Thyroid gland (tissue), 4 donors: ENCODE measurements around the gene NFU1. TPM values are rescaled to one million over a fixed set of nuclear protein-coding genes. Genes with fewer than 3 reads are reported as not detected.

Experiments
- DNase-seq, 2 donors: peaks; one replicate each; pipeline ENCODE4 v3.0.0-alpha.2; 2019
- H3K27ac ChIP-seq, 3 donors: fragments of 200-600 bp; sonication (generic); 1 replicate in 2 of 3; 2 replicates in 1 of 3; pipeline ENCODE4 v1.5.1; 2016 to 2019; ENCODE audit warnings: mild to moderate bottlenecking in 1 of 3, moderate library complexity in 1 of 3
- H3K27me3 ChIP-seq: fragments of 200-600 bp; sonication (generic); one replicate; pipeline ENCODE4 v1.5.1; 2019
- H3K36me3 ChIP-seq, 2 donors: fragments of 200-600 bp; sonication (generic); one replicate each; pipeline ENCODE4 v1.5.1; 2016 to 2019
- H3K4me1 ChIP-seq, 2 donors: fragments of 200-600 bp; sonication (generic); one replicate each; pipeline ENCODE4 v1.5.1; 2017 to 2019
- H3K4me3 ChIP-seq, 3 donors: fragments of 200-600 bp; sonication (generic); replicated peaks in 1 of 3; 1 replicate in 2 of 3; 2 replicates in 1 of 3; pipeline ENCODE4 v1.5.1; 2016; ENCODE audit warnings: mild to moderate bottlenecking in 1 of 3
- H3K9me3 ChIP-seq: fragments of 200-600 bp; sonication (generic); one replicate; pipeline ENCODE4 v1.5.1; 2017
- CTCF ChIP-seq, 6 experiments: fragments of 200-600 bp in 3 of 6; fragments of 450-650 bp in 3 of 6; sonication (generic) in 3 of 6; IDR thresholded peaks; one replicate each; pipeline ENCODE4 v1.5.1; 2016 to 2019; ENCODE audit warnings: antibody characterized with exemption in 6 of 6, mild to moderate bottlenecking in 2 of 6, inconsistent platforms in 1 of 6, moderate library complexity in 1 of 6
- POLR2A ChIP-seq, 2 donors: fragments of 450-650 bp; IDR thresholded peaks; one replicate each; pipeline ENCODE4 v1.6.1; 2017; ENCODE audit warnings: antibody characterized with exemption in 2 of 2, mild to moderate bottlenecking in 2 of 2, moderate library complexity in 1 of 2
- WGBS, 2 donors: methylation state at CpG; one replicate each; pipeline ENCODE4 v1.1.5; 2017; 5-methylcytosine and 5-hydroxymethylcytosine counted together
- intact Hi-C: fragments of 100-400 bp; cut with DNase I; formaldehyde crosslinking; loops from one replicate; pipeline ENCODE4 v1.15.1; 2023
- total RNA-seq, 4 donors: library from RNA; depleted of rRNA; stranded (reverse); fragments of >200 nt; gene quantifications; one replicate each; pipeline ENCODE4 v1.2.3, GENCODE V29; 2016

NFU1 gene
- total RNA-seq, 4 donors from 2014 or later = 38.7 to 74.2 (median 55.2) TPM

- Histone ChIP-seq H3K4me3 (no peak overlapping the region), H3K27ac (no peak overlapping the region), H3K4me1 (peaks cover 13 to 15% of the 10 kb centered on the region in 2 donors), H3K27me3 (no peaks in the 10 kb centered on the region), H3K9me3 (no peaks in the 10 kb centered on the region), H3K36me3 (no peaks in the 10 kb centered on the region)
- no peak for DNase-seq
- 95 to 98% methylated on average over 7 of the region's 7 CpGs for WGBS, 2 donors
- TF ChIP-seq CTCF (IDR thresholded peaks at IDR 0.05) (no peak), POLR2A (IDR thresholded peaks at IDR 0.05) (no peak)
- intact Hi-C loops = loop anchor here (10.0 kb wide), 1 partner anchor 332 kb away; no protein-coding TSS in a partner anchor
These were observed 53.9 kb downstream of the NFU1 start for GRCh38 chr2:69383176-69383812.

DNA sequence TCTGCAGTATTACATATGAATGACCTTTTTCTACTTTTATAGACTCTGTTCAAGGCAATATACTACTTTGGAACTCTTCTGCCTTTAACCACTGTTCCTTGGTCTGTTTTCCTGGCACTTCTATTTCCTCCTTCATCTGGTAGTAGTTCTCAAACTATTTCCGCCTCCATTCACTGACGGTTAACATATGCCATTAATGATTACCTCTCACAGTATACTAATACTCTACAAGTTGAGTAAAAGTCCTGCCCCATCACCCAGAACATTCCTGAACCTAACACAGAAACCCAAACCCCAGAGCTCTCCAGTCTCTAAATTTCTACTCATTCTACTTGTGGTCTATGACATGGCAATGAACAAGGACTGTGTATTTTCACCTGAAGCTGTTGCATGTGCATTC lies 54.7 kb downstream of the NFU1 start:
- Histone ChIP-seq H3K9me3 (no peaks in the 10 kb centered on the region), H3K4me1 (peaks cover 13 to 15% of the 10 kb centered on the region in 2 donors), H3K27me3 (no peaks in the 10 kb centered on the region), H3K27ac (no peak overlapping the region), H3K4me3 (no peak overlapping the region), H3K36me3 (no peaks in the 10 kb centered on the region)
- no peak for DNase-seq
- intact Hi-C loops = loop anchor here (10.0 kb wide), 1 partner anchor 332 kb away; no protein-coding TSS in a partner anchor
- WGBS, 2 donors = 91% methylated on average over 2 of the region's 2 CpGs
- no peak for TF ChIP-seq POLR2A (IDR thresholded peaks at IDR 0.05)
- no peak for TF ChIP-seq CTCF (IDR thresholded peaks at IDR 0.05)

GRCh38 chr2:69381337-69381737 lies 55.9 kb downstream of the NFU1 start:
- intact Hi-C loops = loop anchor here (10.0 kb wide), 1 partner anchor 333 kb away; no protein-coding TSS in a partner anchor

DNA sequence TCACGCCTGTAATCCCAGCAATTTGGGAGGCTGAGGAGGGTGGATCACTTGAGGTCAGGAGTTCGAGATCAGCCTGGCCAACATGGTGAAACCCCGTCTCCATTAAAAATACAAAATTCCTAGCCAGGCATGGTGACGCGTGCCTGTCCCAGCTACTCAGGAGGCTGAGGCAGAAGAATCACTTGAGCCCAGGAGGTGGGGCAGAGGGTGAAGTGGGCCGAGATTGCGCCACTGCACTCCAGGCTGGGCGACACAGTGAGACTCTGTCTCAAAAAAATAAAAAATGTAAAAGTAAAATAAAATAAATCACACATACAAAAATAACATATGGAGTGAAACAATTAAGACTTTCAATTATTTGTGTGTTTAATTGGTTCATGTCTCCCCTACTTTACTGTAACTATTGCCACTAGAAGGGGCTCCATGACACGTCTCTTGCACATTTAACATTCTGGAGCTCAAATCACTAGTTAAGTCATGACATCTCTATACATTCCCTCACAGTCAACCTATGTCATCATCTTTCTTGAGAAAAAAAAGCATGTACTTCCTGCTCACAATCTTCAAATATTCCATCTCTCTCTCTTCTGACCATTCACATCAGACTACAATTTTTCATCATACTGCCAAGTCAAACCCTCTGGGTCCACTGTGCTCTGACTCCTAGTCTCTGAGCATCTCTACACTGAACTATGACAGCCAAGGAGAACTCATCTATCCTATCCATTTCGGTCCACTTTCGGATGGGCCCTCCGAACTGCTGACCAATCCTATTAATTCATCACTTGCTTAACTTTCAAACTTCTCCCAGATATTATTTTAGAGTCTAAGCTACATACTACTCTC lies 56.9 kb downstream of the NFU1 start:
- intact Hi-C loops = loop anchor here (10.0 kb wide), 1 partner anchor 335 kb away; no protein-coding TSS in a partner anchor
- TF ChIP-seq POLR2A (IDR thresholded peaks at IDR 0.05) (no peak), CTCF (IDR thresholded peaks at IDR 0.05) (no peak)
- H3K9me3 ChIP-seq = no peaks in the 10 kb centered on the region
- H3K36me3 ChIP-seq = no peaks in the 10 kb centered on the region
- H3K4me3 ChIP-seq = no peak overlapping the region
- H3K27me3 ChIP-seq = no peaks in the 10 kb centered on the region
- no peak for DNase-seq
- peaks cover 10 to 13% of the 10 kb centered on the region in 2 donors for H3K4me1 ChIP-seq
- H3K27ac ChIP-seq = no peak overlapping the region
- WGBS, 2 donors = 94 to 95% methylated on average over 12 of the region's 12 CpGs

More at GRCh38 chr2:69381337-69381737, 55.9 kb downstream of the NFU1 start:
- WGBS, 2 donors = 77 to 94% methylated on average over 1 of the region's 1 CpG
- Histone ChIP-seq H3K4me3 (no peak overlapping the region), H3K27me3 (no peaks in the 10 kb centered on the region), H3K36me3 (no peaks in the 10 kb centered on the region), H3K4me1 (peaks cover 13 to 15% of the 10 kb centered on the region in 2 donors), H3K27ac (no peak overlapping the region), H3K9me3 (no peaks in the 10 kb centered on the region)
- DNase-seq = no peak
- no peak for TF ChIP-seq POLR2A (IDR thresholded peaks at IDR 0.05)
- no peak for TF ChIP-seq CTCF (IDR thresholded peaks at IDR 0.05)
